ENCODE results near the gene PDCD1LG2.

DNA sequence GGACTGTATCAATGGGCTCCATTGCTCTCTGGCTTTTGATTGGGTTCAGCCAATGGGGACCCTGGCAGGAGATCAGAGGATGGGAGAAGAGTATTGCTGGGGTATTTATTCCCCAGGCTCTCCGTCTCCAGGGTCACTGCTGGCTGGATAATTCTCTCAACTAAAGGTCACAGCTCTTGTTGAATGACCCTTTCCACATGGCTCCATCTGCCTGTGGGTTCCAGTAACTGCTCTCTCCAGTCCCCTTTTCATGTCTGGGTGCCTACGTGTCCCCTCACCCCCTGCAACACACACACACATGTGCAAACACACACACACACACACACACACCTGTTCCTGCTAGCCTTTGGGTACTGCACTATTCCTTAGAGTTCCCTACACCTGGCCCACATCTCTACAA lies 64.7 kb downstream of the PDCD1LG2 start:
- TF ChIP-seq, protein P1, sequence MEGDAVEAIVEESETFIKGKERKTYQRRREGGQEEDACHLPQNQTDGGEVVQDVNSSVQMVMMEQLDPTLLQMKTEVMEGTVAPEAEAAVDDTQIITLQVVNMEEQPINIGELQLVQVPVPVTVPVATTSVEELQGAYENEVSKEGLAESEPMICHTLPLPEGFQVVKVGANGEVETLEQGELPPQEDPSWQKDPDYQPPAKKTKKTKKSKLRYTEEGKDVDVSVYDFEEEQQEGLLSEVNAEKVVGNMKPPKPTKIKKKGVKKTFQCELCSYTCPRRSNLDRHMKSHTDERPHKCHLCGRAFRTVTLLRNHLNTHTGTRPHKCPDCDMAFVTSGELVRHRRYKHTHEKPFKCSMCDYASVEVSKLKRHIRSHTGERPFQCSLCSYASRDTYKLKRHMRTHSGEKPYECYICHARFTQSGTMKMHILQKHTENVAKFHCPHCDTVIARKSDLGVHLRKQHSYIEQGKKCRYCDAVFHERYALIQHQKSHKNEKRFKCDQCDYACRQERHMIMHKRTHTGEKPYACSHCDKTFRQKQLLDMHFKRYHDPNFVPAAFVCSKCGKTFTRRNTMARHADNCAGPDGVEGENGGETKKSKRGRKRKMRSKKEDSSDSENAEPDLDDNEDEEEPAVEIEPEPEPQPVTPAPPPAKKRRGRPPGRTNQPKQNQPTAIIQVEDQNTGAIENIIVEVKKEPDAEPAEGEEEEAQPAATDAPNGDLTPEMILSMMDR (IDR thresholded peaks at IDR 0.05): no peak
- no peak for TF ChIP-seq POLR2A (IDR thresholded peaks at IDR 0.05)
- TF ChIP-seq POLR2AphosphoS5 (IDR thresholded peaks at IDR 0.05): no peak
- TF ChIP-seq EP300 (IDR thresholded peaks at IDR 0.05; ENCODE audit: low read depth): no peak
